ENCODE results near the gene CEP55.
A peak's percentile ranks its signal among the peaks of the same experiment; 100 is the strongest.
"Not testable (repeated sequence)": the region's sequence is repeated elsewhere in the genome, so short reads cannot be mapped to it uniquely, and the experiment has no call there.

CEP55 gene

GRCh38 chr10:93496322-93497041, at the start of gene CEP55:
Gene CEP55 (plus strand): TSS chr10:93496612. CDS start chr10:93500052, 3,440 bp downstream.
- DNase-seq (ENCODE audit: low spot score), result peak; percentile 86

DNA sequence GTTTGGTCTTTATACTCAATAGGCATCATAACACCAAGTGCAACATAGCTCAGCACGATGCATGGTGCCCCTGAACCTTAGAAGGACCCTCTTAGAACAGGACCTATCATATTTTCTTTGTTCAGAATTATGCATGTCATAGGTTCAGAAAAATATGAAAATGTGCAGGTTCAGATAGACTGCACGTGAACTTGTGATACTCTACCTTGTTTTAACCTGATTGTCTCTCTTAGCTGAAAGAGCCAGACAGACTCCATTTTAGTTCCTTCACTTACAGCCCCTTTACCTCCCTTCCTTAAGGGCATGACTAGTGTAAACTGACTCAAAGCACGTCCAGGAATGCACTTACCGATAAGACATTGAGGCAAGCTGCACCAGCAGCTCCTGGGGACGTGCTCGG, 49.4 kb upstream of the CEP55 start:
- DNase-seq (ENCODE audit: low spot score), result no peak

DNA sequence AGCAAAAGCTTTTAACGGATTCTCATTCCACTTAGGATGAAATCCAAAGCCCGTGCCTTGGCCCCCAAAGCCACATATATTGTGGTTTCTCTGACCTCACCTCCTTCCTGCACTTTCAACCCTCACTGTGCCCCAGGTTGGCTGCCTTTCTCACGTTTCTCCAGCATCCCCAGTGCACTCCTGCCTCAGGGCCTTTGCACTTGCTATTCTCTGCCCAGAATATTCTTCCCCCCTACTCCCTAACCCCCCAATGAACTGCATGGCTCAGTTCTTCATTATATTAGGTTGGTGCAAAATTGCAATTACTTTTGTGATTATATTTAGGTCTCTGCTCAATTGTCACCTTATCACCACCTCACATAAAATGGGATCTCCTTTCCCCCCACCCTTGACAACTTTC, 48.4 kb upstream of the CEP55 start:
- DNase-seq (ENCODE audit: low spot score), result no peak

GRCh38 chr10:93451244-93451947, 45.0 kb upstream of the CEP55 start:
- no peak for DNase-seq (ENCODE audit: low spot score)

DNA sequence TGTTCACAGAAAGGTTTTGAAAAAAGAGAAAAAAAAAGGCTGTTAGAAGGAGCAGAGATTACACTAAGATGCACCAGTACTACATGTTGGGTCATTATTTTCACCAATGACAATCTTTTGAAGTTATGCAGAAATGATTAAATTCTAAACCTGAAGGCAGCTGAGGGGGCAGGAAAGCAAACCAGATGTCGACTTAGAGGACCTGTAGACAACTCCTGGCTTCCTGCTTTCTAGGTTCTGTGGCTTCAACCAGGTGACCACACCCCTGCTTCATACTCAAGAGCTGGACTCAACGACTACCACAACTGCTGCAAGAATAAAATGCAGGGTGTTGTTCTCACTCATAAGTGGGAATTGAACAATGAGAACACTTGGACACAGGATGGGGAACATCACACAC, 44.3 kb upstream of the CEP55 start:
- no peak for DNase-seq (ENCODE audit: low spot score)

- no peak for DNase-seq (ENCODE audit: low spot score)
Measured at GRCh38 chr10:93454146-93454545, 42.3 kb upstream of the CEP55 start.

DNA sequence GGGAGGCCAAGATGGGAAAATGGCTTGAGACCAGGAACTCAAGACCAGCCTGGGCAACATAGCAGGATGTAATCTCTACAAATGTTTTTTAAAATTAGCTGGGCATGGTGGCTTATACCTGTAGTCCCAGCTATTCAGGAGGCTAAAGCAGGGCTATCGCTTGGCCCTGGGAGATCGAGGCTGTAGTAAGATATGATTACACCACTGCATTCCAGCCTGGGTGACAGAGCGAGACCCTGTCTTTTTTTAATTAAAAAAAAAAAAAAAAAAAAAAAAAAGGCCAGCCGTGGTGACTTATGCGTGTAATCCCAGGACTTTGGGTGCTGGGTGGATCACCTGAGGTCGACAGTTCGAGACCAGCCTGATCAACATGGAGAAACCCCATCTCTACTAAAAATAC, 41.7 kb upstream of the CEP55 start:
- DNase-seq (ENCODE audit: low spot score), result no peak

- no peak for DNase-seq (ENCODE audit: low spot score)
Measured at GRCh38 chr10:93456480-93456879, 39.9 kb upstream of the CEP55 start.

GRCh38 chr10:93457511-93457910, 38.9 kb upstream of the CEP55 start:
- DNase-seq (ENCODE audit: low spot score), result no peak

DNA sequence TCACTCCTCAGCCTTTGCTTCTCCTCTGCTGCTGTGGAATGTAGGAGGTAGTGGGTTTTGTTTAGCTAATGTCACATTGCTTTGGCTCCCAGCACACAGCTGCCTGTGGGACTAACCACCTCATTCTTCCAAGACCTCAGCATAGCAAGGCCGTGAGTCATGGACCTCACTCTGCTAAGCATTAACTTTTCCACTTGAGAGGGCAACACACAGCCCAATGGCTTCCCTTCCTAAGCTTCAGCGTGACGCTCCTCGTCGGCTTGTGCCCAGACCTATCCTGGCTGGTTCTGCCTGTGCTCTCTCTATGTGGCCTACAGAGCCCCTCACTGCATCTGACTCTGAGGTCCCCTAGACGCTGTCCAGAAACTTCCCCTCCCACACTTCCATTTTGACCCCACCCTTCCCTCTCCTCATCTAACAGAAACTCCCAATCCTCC, 37.6 kb upstream of the CEP55 start:
- no peak for DNase-seq (ENCODE audit: low spot score)

DNA sequence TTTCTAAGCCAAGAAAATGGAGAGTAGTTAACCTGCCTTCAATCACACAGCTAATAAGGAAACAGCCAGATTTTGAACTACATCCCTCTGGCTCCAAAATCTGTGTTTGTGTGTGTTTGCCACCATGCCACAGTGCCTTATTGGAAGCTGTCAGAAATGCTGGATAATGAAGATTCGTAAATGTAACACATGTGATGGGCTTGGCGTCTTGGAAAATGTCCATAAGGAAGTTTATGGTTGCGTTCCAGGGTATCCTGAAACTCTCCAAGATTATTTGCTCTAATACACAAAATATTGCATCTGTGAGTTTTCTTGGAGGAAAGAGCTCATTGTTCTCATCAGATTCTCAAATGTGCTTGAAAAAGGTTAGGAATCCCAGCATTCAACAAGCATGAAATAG, 36.9 kb upstream of the CEP55 start:
- DNase-seq (ENCODE audit: low spot score), result no peak

DNA sequence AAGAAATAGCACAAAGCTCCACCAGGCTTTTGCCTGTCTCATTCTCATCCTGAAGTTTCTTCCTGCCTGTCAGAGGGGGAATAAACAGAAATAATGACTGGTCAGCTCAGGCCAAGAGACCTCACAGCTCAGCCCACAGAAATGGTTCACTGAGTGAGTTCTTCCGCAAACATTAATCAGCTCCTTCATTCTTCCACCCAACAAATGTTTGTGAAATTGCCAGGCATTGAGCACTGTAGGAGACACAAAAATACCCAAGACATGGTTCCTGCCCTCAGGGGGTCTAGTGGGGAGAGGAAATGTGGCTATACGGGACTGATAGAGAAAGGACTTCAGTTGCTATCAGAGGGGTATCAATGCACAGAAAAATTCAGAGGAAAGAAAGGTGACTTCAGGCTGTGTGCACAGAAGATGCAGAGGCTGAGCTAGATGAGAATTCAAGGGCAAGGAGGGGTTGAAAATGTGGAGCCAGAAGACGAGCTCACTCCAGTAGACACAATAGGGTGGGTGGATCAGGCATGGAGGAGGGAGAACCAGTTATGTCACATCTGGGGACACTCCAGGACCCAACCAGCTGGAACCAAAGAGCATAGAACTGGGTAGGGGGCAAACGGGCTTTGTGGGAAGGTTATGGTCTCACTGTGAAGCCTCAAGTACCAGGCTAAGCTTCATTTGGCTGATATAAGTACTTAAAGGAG, 35.2 kb upstream of the CEP55 start:
- no peak for DNase-seq (ENCODE audit: low spot score)

DNA sequence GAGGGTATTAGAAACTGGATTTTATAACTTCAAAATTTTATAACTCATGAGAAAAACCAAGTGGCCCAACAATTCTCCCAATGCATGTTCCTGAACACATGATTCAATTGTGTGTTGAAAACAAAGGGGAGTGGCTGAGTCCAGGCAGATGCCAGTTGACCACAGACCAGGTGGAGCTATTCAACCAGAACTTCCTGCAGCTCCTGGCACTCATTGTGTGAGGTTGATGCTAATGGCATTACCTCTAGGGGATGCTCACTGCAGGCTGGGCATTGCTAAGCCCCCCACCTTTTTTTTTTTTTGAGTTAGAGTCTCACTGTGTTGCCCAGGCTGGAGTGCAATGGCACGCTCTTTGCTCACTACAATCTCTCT, 34.6 kb upstream of the CEP55 start:
- no peak for DNase-seq (ENCODE audit: low spot score)

- DNase-seq (ENCODE audit: low spot score), result no peak
Measured at GRCh38 chr10:93462371-93462770, 34.0 kb upstream of the CEP55 start.

DNA sequence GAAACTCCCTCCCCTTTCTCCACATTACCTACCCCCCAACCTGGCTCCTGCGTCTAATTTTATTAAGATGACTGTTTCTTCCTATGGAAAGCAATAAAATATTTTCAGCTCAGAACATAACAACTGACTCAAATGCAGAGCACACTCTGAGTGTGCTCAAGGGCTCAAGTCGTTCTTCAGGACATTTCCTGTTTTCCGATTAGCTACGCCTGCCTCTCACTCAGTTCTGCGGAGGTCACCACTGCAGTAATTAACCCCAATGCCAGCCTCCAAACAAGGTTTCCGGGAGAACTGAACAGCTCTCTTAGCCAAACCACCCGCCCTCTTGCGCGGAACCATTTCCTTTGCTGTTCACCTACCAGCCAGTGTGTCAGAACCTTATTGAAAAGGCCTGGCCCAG, 33.5 kb upstream of the CEP55 start:
- DNase-seq (ENCODE audit: low spot score), result no peak

DNA sequence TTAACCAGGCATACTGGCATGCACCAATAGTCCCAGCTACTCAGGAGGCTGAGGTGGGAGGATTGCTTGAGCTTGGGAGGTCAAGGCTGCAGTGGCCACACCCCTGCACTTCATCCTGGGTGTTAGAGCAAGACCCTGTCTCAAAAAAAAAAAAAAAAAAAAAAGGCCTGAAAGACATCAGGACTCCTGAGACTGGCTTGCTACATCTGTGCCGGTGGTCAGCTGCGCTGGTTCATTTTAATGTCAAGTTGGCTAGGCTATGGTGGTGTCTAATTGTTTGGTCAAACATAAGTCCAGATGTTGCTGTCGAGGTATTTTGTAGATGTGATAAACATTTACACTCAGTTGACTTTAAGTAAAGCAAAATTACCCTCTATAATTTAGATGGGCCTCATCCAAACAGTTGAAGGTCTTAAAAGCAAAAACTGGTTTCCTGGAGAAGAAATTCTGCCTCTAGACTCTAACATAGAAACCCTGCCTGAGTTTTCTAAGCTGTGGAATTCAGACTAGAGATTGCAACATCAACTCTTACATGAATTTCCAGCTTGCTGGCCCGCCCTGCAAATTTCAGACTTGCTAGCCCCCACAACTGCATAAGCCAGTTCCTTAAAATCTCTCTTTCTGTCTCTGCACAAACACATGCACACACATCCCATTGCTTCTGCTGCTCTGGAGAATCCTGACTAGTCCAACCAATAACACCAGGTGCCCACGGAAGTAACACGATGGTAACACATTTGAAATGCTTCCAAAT, 32.5 kb upstream of the CEP55 start:
- DNase-seq (ENCODE audit: low spot score), result no peak

DNA sequence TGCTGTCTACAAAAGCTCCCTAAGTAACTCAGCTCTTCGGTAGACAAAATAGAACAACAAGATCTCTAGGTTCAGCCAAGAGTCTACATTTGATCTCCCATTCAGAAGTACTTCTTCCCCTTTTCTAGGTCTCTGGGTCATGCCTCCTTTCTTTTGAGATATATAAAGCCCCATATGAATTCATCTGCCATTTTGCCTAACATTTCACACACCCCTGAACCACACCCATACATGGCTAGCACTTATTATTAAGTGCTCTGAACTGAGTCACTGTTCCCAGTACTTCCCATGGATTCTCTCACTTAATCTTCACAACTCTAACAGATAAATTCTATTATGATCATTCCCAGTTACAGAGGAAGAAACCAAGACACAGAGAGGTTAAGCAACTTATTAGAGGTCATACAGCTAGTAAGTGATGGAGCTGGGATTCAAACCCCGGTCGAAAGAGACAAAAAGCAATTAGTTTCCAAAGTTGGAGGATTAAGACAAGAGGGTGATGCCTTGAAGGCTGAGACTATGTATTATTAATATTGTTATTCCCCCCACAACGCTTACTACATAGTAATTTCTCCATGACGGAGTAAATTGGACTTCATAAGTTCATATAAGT, 31.5 kb upstream of the CEP55 start:
- no peak for DNase-seq (ENCODE audit: low spot score)

- no peak for DNase-seq (ENCODE audit: low spot score)
Measured at GRCh38 chr10:93465806-93466675, 30.4 kb upstream of the CEP55 start.

DNA sequence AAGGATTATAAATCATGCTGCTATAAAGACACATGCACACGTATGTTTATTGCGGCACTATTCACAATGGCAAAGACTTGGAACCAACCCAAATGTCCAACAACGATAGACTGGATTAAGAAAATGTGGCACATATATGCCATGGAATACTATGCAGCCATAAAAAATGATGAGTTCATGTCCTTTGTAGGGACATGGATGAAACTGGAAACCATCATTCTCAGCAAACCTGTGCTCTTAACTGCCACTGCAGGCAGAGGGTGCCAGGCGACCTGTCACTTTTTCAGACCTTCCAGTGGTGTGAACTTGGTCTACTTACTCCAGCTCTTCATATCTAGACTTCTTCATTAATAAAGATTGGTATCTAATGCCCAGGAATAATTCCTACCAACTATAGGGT, 28.8 kb upstream of the CEP55 start:
- DNase-seq (ENCODE audit: low spot score), result not testable (repeated sequence)

GRCh38 chr10:93468461-93469213, 27.8 kb upstream of the CEP55 start:
- DNase-seq (ENCODE audit: low spot score), result no peak

All from globus pallidus (tissue), 1 donor.